Raji (cell line): ENCODE results near the gene PPP4R4.

Experiments
- POLR2A ChIP-seq: IDR thresholded peaks from 2 replicates; pipeline ENCODE4 v1.6.1; 2011; ENCODE audit warnings: low read depth, low read length, control low read depth; ENCODE audit not compliant: insufficient read depth

The PPP4R4 gene

DNA sequence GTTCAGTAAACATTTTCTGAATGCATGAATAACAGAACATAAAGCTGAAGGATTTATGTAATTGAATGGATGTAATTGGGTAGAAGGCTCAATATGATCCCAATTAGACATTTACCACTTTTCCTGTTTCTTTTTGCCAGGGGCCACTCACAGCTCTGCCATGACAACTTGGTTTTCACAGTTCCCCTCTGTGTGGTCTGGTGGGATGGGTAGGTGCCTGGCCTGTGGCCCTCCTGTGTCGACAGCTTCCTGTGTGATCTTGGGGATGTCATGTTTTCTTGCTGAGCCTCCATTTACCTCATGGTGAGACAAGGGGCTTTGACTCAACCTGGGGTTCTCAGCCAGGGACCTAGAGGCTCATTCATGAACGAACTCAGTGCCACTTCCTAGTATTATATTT is 131.5 kb downstream of the PPP4R4 start:
- no peak for TF ChIP-seq POLR2A

DNA sequence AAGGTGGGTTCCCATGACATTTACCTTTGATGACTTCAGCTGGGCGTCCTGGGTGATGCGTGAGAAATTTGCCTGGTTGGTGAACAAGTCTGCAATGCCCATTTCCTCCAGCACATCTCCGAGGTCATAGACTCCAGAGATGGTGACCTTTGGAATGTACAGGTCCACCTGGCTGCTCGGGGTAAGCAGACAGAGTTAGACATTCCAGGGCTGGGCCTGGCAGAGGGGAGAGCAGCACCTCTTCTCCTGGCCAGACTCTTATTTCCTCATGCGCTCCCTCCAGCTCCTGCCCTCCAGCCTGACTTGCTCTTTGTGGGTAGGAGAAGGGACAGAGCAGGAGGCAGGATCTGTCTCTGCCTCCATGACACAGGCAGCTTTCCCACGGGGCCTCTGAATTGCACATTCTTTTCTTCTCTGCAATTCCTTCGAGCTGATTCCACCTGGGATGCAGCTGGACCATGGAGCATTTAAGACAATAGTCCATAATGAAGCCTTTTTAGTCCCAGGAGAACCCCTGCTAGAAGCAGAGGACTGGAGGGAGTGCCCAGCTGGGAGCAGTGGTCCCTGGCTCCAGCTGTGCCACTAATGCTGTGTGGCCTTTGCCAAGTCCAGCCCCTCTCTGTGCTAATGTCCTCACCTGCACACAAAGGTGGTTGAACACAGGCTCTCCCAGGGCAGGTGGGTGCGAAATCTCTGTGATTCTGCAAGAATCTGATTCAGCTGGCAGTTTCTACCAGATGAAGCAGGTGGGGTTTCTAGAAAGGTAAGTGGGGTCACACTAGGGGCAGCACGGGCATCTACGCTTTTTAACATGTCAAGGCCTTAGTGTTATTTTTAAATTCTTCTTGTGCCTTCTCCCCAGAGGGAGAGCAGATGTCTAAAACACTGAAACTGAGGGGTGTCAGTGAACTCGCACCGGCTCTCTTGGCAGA is 132.2 kb downstream of the PPP4R4 start:
- TF ChIP-seq POLR2A, result no peak

DNA sequence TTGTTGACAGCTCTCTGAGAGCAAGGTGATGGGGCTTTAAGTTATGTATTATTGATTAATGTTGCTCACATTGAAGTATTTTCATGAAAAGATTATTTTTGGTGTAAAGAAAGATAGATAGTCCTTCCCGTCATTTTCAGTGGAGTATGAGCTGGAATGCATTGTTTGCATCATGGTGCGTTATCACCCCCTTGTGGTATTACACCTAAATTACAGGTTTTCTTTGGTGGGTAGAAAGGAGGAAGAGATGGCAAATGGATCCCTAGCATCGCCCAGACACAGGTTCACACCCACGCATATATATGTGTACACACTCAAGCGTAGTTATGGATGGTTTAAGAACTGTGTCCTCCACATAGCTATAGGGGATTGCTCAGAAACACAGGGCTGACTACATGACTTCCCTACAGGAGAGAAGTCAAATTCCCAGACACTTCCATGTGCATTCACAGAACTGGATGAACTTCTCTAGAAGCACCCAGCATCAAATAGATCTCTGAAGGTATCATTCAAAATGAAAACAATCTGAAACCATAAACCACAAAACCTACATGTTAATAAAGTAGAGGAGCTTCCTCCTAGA is 133.4 kb downstream of the PPP4R4 start:
- no peak for TF ChIP-seq POLR2A

DNA sequence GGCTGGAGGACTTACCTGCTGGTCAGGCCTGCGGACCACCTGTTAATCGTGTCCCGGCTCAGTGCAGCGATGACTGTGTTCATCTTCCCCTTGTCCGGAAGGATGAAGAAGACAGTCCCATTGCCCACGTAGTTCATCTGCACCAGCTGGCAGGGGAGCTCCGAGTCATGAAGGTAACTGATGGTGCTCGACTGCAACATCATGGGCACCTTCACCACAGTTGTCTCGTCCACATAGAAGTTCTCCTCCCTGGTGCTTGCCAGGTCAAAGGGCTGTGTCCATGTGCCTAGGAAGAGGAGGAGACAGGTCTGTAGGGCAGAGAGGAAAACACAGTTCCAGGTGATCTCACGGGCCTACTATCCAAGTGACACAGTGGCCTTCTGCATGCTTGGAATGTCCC is 135.6 kb downstream of the PPP4R4 start:
- TF ChIP-seq POLR2A, result no peak

DNA sequence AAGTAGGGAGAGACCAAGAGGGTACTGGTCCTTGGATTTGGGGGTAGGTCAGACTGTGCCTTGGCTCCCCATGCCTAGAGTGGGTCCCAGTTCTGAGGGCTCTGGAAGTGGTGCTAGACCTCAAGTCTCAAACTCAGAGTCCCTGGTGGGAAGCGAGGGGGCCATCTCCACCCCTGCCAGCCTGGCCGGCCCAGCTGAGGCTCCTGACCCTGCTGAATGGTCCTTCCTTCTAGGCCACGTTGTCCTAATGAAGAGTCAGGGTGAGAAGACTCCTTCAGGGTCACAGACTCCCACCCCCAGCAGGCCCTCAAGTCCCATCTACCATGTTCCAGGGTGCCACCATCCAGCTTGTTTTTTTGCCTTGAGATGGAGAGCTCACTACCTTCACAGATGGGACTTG is 136.1 kb downstream of the PPP4R4 start:
- TF ChIP-seq POLR2A, result no peak

DNA sequence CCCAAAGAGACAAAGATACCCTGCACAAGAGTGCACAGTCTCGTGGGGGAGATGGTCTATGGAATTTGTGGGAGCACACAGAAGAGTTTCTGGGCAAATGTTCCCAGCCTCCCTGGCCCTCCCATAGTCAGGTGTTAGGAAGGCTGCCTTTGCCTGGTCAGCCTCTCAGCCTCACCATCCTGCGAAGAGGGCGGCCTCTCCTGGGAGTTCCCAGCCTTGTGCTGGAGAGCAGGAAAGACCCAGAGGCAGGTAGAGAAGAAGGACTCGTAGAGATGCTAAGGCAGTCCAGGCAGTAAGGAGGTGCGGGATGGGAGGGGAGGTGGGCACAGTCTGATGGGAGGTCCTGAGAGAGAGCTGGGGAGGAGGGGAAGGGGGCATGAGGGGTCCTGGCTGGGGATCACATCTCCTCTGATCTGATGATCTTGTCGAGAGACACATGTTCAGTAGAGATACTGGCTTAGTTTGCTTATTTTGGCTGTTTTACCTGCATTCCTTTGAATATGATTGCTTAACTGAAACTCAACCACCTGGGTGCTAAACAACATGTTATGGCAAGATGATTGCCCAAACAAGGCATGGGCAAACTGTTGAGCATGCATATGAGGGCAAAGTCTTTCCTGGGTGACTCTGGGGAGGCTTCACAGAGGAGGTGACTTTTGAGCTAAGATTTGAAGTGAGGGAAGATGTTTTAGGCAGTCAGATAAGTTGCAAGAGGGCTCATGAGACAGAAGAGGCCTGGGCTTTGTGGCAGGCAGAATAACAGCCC is 138.5 kb downstream of the PPP4R4 start:
- no peak for TF ChIP-seq POLR2A

DNA sequence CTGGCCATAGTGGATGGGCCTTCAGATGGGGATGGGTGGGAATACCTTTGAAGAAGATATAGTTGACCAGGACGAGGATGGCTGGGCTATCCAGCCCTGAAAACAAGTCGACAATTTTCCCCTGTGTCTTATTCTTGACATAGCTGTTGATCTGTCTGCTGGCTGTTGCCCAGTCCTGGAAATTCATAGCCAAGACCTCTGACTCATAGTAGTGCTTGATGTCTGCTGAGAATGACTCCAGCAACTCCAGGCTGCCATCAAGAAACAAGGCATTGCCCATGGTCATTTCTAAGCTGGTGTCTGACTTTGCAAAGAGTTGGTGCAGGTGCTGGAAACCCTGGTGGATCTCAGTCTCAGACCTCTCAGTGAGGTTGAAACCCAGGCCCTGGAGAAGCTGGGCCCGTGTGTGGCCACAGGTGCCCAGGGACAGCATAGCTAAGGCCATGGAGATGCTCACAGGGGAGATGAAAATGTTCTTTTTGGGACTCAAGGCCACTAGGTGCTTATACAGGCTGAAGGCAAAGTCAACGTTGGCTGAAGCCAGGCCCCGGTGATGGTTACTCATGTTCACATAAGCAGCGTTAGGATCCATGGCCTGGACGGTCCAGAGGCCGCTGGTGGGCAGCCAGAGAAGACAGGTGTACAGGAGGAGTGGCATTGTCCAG is 140.0 kb downstream of the PPP4R4 start:
- TF ChIP-seq POLR2A, result no peak

DNA sequence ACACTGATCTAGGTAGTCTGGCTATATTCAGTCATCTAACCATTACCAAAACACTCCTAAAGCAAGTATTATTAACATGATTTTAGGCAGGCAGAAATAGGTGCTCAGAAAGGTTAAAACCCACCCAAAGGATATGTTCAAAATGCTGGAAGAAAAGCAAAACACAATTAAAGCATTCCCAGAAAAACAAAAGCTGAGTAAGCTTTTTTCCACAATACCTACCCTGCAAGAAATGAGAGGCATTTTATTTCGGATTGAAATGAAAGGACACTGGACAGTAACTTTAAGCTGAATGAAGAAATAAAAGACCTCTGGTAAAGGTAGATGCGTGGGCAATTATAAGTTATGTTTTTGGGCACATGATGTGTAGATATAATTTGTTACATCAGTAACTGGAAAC is 140.8 kb downstream of the PPP4R4 start:
- TF ChIP-seq POLR2A, result no peak

DNA sequence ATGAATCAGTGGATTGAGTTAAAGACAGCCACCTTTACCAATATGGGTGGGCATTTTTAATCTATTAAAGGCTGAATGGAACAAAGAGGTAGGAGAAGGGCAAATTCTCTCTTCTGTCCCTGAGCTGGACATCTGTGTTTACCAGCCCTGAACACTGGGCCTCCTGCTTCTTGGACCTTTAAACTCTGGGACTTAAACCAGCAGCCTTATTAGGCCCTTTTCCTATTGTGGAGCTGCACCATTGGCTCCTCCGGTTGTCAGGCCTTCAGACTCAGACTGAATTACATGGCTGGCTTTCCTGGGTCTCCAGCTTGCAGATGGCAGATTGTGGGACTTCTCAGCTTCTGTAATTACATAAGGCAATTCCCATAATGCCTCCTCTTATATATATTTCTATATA is 142.6 kb downstream of the PPP4R4 start:
- TF ChIP-seq POLR2A, result no peak

DNA sequence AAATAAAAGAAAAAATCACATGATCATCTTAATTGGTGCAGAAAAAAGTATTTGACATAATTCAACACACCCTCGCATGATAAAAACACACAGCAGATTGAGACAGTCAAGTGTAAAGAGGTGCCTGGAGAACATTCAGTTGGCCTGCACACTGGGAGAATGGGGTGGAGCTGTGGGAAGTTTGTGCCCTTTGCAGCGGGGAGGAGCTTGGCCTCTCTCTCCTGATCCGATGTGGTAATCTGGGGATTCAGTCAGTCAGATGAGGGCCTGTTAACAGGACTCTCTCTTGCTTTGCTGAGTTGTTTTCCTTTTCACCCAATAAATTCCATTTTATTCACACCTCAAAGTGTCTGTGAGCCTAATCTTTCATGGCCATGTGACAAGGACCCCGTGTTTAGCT is 143.1 kb downstream of the PPP4R4 start:
- TF ChIP-seq POLR2A, result no peak

DNA sequence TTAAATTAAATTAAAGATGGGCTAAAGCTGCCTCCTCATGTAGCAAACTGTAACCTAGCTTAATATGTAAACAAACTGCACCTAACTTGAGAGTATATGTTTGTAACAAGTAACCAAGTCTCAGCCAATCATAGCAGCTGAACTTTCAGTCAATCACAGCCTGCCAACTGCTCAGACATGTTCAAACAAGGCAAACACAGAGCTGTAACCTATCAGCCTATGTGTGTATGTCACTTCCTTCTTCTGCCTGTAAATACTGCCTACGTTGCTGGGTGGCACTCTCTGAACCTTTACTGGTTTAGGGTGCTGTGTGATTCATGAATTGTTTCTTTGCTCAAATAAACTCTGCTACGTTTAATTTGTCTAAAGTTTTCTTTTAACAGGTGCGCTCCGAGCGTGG is 146.1 kb downstream of the PPP4R4 start:
- no peak for TF ChIP-seq POLR2A

DNA sequence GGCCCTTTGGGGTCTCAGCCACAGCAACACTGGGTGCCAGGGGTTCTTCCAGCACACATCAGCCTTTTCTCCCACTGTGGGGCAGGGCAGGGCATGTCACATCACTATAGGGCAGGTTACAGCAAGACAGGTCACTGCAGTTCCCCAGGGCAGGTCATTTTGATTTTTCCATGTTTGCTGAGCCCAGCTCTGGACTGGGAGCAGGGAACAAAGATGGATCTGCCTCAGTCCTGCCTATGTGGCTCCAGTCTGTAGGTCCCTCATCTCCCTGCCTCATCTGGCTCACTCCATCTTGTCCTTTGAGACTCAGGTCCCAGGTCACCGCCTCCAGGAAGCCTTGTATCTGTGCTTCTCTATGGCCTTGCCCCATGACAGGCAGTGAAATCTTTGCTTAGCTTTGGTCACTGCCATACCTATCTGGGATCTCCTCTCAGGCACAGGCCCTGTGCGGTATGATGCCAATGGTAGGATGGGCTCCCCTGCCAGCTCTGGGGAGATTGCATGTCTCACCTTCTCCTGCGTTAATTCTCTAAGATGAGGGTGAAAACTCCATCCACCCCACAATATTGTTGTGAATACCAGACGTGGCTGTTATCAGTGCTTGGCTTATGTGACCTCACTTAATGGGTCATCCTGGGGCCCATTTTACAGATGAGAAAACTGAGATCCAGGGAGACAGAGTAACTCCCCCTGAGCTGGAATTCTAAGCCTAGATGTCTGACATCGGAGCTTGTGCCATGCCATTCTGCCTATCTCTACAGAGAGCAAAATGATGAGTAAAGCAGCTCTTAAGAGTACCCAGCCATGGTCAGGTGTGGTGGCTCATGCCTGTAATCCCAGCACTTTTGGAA is 147.5 kb downstream of the PPP4R4 start:
- no peak for TF ChIP-seq POLR2A

DNA sequence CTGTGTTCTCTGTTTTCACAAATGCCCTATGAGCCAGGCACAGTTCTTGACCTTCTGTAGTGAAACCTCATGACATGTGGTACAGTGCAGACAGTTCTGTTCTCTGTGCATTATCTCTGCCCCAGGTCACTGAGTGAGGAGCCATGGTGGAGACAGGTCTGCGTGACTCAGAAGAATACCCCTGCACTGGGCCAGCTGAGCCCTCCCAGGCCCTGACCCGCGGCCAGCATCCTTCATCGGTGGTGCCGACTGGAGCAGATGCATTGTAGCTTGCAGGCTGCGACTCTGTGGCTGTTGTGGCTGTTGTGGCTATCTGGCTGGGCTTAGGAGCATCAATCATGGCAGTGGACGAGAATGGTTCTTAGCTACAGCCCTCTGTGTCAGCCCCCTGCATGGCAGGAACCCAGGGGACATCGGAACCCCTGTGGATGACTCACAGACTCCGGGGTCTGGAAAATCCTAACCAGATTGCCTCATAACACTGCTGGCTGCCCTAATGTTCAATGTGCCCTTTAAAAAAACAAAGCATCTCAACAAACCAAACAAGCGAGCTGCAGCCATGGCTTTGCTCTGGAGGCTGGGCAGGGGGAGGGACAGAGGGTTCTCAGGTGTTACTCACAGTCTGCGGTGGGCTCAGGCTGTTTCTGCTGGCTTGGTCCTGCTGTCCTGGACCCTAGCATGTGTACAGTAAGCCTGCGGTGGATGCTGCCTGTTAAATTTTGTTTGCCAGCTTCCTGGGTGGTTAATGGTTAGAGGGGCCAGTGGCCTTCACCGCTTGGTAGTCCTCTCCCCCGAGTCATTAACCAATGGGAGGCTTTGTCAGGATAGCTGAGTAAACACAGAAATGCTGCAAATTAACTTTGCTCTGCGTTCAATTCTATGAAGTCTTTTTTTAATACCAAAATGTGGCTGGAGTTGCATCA is 148.8 kb downstream of the PPP4R4 start, which contains the start of gene SERPINA6:
TSS of gene SERPINA6 (minus strand) at position 689 of the 923 bp plus-strand sequence. CDS start 8,688 bp downstream, outside the sequence.
- no peak for TF ChIP-seq POLR2A

DNA sequence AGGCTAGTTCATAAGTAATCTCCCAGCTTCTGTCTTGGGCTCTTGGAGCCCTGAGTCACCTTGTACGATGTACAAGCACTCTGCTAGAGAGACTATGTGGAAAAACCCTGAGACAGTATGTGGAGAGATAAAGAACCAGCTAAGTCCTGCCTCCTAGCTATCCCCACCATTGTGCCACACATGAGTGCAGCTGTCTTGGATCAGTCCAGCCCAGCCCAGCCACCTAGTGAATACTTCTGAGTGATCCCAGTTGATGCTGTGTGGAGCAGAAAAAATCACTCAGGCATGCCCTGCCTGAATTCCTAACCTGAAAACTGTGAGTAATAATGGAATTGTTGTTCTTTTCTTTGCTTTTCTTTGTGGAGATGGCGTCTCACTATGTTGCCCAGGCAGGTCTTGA is 154.1 kb downstream of the PPP4R4 start:
- no peak for TF ChIP-seq POLR2A
